GM12878 (cell line): ENCODE results near the gene PBRM1. TPM values are rescaled to one million over a fixed set of nuclear protein-coding genes. Genes with fewer than 3 reads are reported as not detected.

Experiments used
- ATAC-seq: fragments of 200-7000 bp; cut with Tn5 transposase; 3 replicates; pipeline ENCODE4 v1.9.1; 2020; ENCODE audit warnings: mild to moderate bottlenecking, moderate library complexity
- BruUV-seq: library from RNA; stranded (reverse); fragments of 400-500 nt; replicated peaks from 2 replicates; lab custom pipeline; 2021; lab: Mats Ljungman, UMichigan
- CTCF ChIA-PET: fragments of 300-600 bp; sonication (Branson Sonifier 250); formaldehyde crosslinking; extraction: SDS; loops from one replicate; lab custom pipeline; 2021; ENCODE audit warnings: inconsistent platforms; lab: Yijun Ruan, JAX
- POLR2A ChIA-PET: fragments of 350-600 bp; formaldehyde crosslinking; extraction: SDS; loops from one replicate; lab custom pipeline; 2021; ENCODE audit warnings: inconsistent platforms; lab: Charles Lee
- RAD21 ChIA-PET: fragments of 300-600 bp; sonication (Branson Sonifier 250); formaldehyde crosslinking; loops from one replicate; lab custom pipeline; 2023; ENCODE audit warnings: antibody characterized with exemption; ENCODE audit not compliant: unreplicated experiment; lab: Charles Lee
- SMC1A ChIA-PET: fragments of 300-600 bp; sonication (Branson Sonifier 250); formaldehyde crosslinking; loops from one replicate; lab custom pipeline; 2023; ENCODE audit not compliant: unreplicated experiment, uncharacterized antibody; lab: Charles Lee
- DNase-seq: peaks from one replicate; pipeline ENCODE4 v3.0.0-alpha.2; 2011; ENCODE audit warnings: low read depth, low spot score
- FAIRE-seq: peaks from 3 replicates; lab custom pipeline; 2011; peaks lifted over from hg19 to GRCh38; lab: Jason Lieb, UNC
- H2AFZ ChIP-seq: 2 replicates; pipeline ENCODE4 v1.6.0; 2011; ENCODE audit warnings: low read depth, low read length, control low read depth; ENCODE audit not compliant: control insufficient read depth
- H3K27ac ChIP-seq: 2 replicates; pipeline ENCODE4 v1.5.1; 2011; ENCODE audit warnings: control low read depth; ENCODE audit not compliant: control insufficient read depth, insufficient read depth
- H3K27me3 ChIP-seq, 2 experiments: replicated peaks in 1 of 2; 2 replicates each; pipeline versions ENCODE4 v1.6.0 to v1.6.1; 2011; ENCODE audit warnings: low read length in 1 of 2; ENCODE audit not compliant: control insufficient read depth in 2 of 2, insufficient read depth in 2 of 2
- H3K36me3 ChIP-seq, 2 experiments: 2 replicates each; pipeline ENCODE4 v1.5.1; 2011; ENCODE audit warnings: low read length in 1 of 2; ENCODE audit not compliant: control insufficient read depth in 2 of 2, insufficient read depth in 2 of 2
- H3K4me1 ChIP-seq: 2 replicates; pipeline ENCODE4 v1.6.1; 2011; ENCODE audit warnings: mild to moderate bottlenecking, low read length, moderate library complexity, mixed read lengths; ENCODE audit not compliant: control insufficient read depth, insufficient read depth
- H3K4me2 ChIP-seq: 2 replicates; pipeline ENCODE4 v1.6.0; 2011; ENCODE audit warnings: control low read depth; ENCODE audit not compliant: control insufficient read depth, insufficient read depth
- H3K4me3 ChIP-seq: fragments of 200-600 bp; sonication (generic); 2 replicates; pipeline ENCODE4 v1.5.1; 2016
- H3K79me2 ChIP-seq: 2 replicates; pipeline ENCODE4 v1.6.0; 2011; ENCODE audit warnings: low read length; ENCODE audit not compliant: control insufficient read depth, insufficient read depth
- H3K9ac ChIP-seq: 2 replicates; pipeline ENCODE4 v1.8.0; 2011; ENCODE audit warnings: low read length, control low read depth, mixed read lengths; ENCODE audit not compliant: control insufficient read depth, insufficient read depth
- H3K9me3 ChIP-seq: replicated peaks from 3 replicates; pipeline ENCODE4 v1.5.1; 2011; ENCODE audit warnings: mild to moderate bottlenecking, low read length; ENCODE audit not compliant: control insufficient read depth, insufficient read depth
- H4K20me1 ChIP-seq: 2 replicates; pipeline ENCODE4 v1.6.0; 2011; ENCODE audit not compliant: control insufficient read depth, insufficient read depth
- BCLAF1 ChIP-seq: fragments of 450-650 bp; IDR thresholded peaks from 2 replicates; pipeline ENCODE4 v1.6.1; 2017; ENCODE audit warnings: antibody characterized with exemption, mild to moderate bottlenecking, moderate library complexity
- CHD2 ChIP-seq: IDR thresholded peaks from 2 replicates; pipeline ENCODE4 v1.6.1; 2011; ENCODE audit warnings: low read depth, low read length, improper control_type of control experiment, borderline replicate concordance
- NFYA ChIP-seq: IDR thresholded peaks from 2 replicates; pipeline ENCODE4 v1.6.1; 2011; ENCODE audit warnings: low read depth, mild to moderate bottlenecking, low read length, improper control_type of control experiment, borderline replicate concordance
- NR2C1 ChIP-seq: fragments of 450-650 bp; IDR thresholded peaks from 2 replicates; pipeline ENCODE4 v1.6.1; 2017; ENCODE audit warnings: antibody characterized with exemption, mild to moderate bottlenecking, moderate library complexity
- PKNOX1 ChIP-seq: fragments of 450-650 bp; IDR thresholded peaks from 2 replicates; pipeline ENCODE4 v1.6.1; 2016; ENCODE audit warnings: mild to moderate bottlenecking
- POU2F2 ChIP-seq: IDR thresholded peaks from 3 replicates; pipeline ENCODE4 v1.6.1; 2011; ENCODE audit warnings: low read depth, mild to moderate bottlenecking, low read length, borderline replicate concordance
- RAD51 ChIP-seq: fragments of 450-650 bp; IDR thresholded peaks from 2 replicates; pipeline ENCODE4 v1.6.1; 2016; ENCODE audit warnings: moderate library complexity, mild to moderate bottlenecking, inconsistent platforms
- SMARCA5 ChIP-seq: fragments of 450-650 bp; IDR thresholded peaks from 2 replicates; pipeline ENCODE4 v1.6.1; 2017; ENCODE audit warnings: mild to moderate bottlenecking
- in situ Hi-C: fragments of 300-500 bp; cut with MboI; formaldehyde crosslinking; loops from 9 replicates; pipeline ENCODE4 v1.14.3; 2018; ENCODE audit warnings: mixed read lengths
- intact Hi-C: fragments of 100-400 bp; cut with micrococcal nuclease; formaldehyde crosslinking; loops from one replicate; pipeline ENCODE4 v1.14.2; 2022; ENCODE audit not compliant: unreplicated experiment
- polyA plus RNA-seq, 11 experiments: library from polyadenylated mRNA; depleted of rRNA in 4 of 11; unstranded in 6 of 11; stranded (reverse) in 5 of 11; fragments of >200 nt; fragmentation: Nextera tagmentation in 4 of 11; fragmentation: Illumina TruSeq in 1 of 11; extraction: Ambion mirVana in 4 of 11; extraction: Trizol in 1 of 11; gene quantifications; 1 replicate in 1 of 11; 2 replicates in 10 of 11; pipeline versions ENCODE4 v1.2.1 to v1.2.3, GENCODE V29; 2011 to 2016; ENCODE audit warnings: inconsistent platforms in 2 of 11, missing spikeins in 2 of 11, low read depth in 1 of 11
- total RNA-seq, 4 experiments: library from RNA; depleted of rRNA in 3 of 4; stranded (reverse); fragments of >200 nt in 3 of 4; fragmentation: Illumina TruSeq in 1 of 4; extraction: Trizol in 1 of 4; gene quantifications; 2 replicates each; pipeline versions ENCODE4 v1.2.1 to v1.2.3, GENCODE V29; 2013 to 2021

PBRM1 gene
- total and polyA plus RNA-seq, 10 of the 15 experiments (the other 5 are each of a cell fraction or from before 2014, with no cell fraction given) = 8.9 to 88.9 (median 39.3) TPM

- H3K4me3 ChIP-seq = no peak overlapping the region
- no peak overlapping the region for H3K4me2 ChIP-seq
- no peaks in the 10 kb centered on the region for H4K20me1 ChIP-seq
- POLR2A ChIA-PET = no interaction called here
- in situ Hi-C loops (no loop called here), intact Hi-C loops (no loop called here)
- no peaks in the 10 kb centered on the region for H3K9me3 ChIP-seq
- DNase-seq = no peak
- H3K27me3 ChIP-seq = no peaks in the 10 kb centered on the region
- no peaks in the 10 kb centered on the region for H3K4me1 ChIP-seq
- RAD21 ChIA-PET = no interaction called here
- no peak overlapping the region for H3K9ac ChIP-seq
- CTCF ChIA-PET = interaction anchor here (1.4 to 1.8 kb wide), 2 partner anchors 9 to 11 kb away, joined by 6 to 7 read pairs; no protein-coding TSS in a partner anchor
- peaks cover 2 to 23% of the 10 kb centered on the region in 2 experiments for H3K36me3 ChIP-seq
- TF ChIP-seq POU2F2 (no peak), CHD2 (no peak), BCLAF1 (no peak), PKNOX1 (no peak), RAD51 (no peak), NFYA (no peak), NR2C1 (no peak), SMARCA5 (no peak)
- H3K79me2 ChIP-seq = no peaks in the 10 kb centered on the region
- H3K27ac ChIP-seq = no peak overlapping the region
- FAIRE-seq = no peak
- H2AFZ ChIP-seq = no peak overlapping the region
- BruUV-seq = no TSS peak
- SMC1A ChIA-PET = interaction anchor here (0.9 to 2.1 kb wide), 3 partner anchors 11 to 29 kb away, joined by 3 to 7 read pairs (median 4); no protein-coding TSS in a partner anchor
- no peak for ATAC-seq
Measured at GRCh38 chr3:52615166-52615565, 70.5 kb downstream of the PBRM1 start.
